NCI-H146 treated with DMSO at 0.1 percent for 48 hours (cell line): Measurements from ENCODE around the gene FRMPD2.
"Not testable (repeated sequence)": the region's sequence is repeated elsewhere in the genome, so short reads cannot be mapped to it uniquely, and the experiment has no call there.

Experiments used
- DNase-seq: peaks from one replicate; lab custom pipeline; 2025; ENCODE audit not compliant: unreplicated experiment; lab: John Stamatoyannopoulos, UW

Gene FRMPD2

DNA sequence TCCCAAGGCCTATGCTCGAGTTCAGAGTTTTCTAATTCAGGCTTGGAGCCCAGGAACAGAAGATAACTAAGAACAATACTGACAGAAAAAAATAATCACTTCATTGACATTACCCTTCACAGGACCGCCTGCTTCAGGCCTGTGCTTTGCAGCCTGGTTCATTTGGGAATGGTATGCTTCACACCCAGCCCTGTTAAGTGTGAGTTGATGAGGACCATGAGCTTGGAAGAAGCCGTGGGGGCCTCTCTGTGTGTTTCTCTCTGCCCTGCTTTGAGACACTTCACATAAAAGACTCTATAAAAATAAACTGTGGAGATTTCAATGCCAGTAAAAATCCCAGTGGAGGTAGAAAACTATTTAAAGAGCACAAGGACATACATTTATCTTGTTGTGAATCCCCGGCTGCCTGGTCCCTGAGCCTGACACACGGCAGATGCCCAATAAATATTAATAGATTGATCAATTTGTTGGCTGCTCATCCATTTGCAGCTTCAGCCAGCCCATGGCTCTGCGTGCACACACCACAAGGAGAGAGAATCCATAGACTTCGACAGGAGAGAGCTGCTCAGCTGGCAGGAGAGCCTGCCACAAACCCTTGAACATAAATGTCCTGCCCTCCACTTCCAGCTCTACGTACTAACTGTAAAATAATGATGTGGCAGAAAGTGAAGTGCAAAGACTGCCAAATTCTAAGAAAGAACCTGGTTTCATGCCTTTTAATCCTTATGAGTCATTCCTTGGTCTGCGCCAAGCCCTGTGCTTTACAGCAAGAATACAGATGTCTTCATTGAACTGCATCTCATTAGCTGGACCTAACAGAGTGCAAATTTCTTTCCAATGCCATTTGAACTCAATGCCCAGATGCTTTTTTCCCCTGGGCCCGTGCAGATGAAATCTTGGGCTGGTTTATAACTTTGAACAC lies 130.5 kb downstream of the FRMPD2 start:
- DNase-seq: not testable (repeated sequence)

GRCh38 chr10:48140949-48141348 lies 133.5 kb downstream of the FRMPD2 start:
- DNase-seq: not testable (repeated sequence)

- DNase-seq: not testable (repeated sequence)
Observed at GRCh38 chr10:48139953-48140850, 134.3 kb downstream of the FRMPD2 start.

DNA sequence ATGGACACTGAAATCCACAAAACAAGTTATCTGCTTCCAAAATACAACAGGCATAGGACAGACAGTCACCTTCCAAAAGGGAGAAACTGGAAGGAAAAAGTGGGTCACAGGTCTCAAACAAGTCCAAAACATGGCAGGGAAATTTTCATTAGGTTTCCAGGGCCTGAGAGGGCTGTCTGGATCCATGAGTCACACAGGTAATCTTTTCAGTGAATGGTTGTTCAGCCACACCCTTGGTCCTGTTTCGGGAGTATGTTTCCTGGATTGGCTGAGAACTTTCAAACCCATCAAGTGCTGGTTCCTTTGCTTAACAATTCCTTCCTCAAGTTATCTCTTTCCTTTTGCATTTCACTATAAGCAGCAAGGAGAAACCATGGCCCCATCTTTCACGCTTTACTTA lies 145.5 kb downstream of the FRMPD2 start:
- DNase-seq: not testable (repeated sequence)

- DNase-seq: not testable (repeated sequence)
Observed at GRCh38 chr10:48126251-48126650, 148.2 kb downstream of the FRMPD2 start.

DNA sequence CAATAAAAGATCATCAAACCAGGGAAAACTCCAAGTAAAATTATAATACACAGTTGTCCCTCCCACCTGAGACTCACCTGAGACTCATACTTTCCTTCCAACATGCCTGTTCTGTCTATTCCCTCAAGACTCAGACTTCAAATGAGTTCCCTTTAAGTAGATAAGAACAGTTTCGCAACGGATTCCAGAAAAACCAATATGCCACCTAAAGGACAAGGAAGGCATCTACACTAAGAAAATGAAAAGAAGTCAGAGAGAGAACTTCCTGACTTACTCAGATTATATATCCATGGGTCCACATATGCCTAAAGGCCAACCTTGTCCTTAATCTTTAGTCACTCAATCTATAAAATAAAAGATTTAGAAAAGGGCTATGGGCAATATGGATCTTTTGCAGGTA lies 148.9 kb downstream of the FRMPD2 start:
- DNase-seq: not testable (repeated sequence)

DNA sequence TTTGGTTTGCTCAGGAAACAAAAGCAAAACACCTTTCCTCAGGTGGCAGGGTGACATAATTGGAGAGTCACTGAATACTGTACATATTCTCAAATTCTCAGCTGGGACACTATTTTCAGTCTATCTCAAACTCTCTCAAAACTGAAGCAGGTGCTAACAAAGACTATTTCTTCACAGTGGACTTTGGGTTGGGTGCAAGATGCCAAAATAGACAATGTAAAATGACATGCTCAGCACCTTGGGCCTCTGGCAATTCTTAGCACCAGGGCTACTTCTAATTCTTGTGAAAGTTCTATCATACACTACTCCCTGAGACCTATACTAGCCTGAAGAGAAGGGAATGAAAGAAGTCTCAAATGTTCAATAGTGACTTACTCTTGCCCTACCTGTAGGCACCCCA lies 151.9 kb downstream of the FRMPD2 start:
- not testable (repeated sequence) for DNase-seq

DNA sequence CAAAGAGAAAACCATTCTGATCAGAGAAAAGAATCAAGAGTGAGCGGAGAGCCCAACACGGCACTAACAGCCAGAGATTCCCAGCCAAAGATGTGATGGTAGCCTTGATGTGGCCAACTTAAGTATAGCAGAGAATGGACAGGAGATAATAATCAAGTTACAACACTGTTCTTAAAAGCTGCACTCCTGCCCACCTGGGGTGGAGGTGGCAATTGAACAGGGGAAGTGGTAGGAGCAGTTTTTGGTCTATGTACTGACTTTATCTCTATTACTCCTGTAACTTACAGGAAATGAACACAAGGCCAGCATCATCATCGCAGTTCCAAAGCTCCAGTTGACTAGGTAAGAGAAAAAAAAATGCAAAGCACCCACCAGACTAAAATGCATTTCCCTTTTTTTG lies 164.2 kb downstream of the FRMPD2 start:
- DNase-seq: not testable (repeated sequence)
